A549 treated with AZD2906 at 1 μM for 4 hours (cell line): ENCODE measurements around the gene RPS6KB1. TPM values are rescaled to one million over a fixed set of nuclear protein-coding genes. Genes with fewer than 3 reads are reported as not detected.

Source experiments
- total RNA-seq: library from RNA; stranded (reverse); fragments of 200-300 nt; extraction: Qiagen RNA extraction; gene quantifications from 5 replicates; pipeline ENCODE4 v1.2.3, GENCODE V29; 2022

Gene RPS6KB1
- total RNA-seq: 36.7 to 54.1 TPM (median 44.6 TPM) in 5 replicates

GRCh38 chr17:59892924-59893675, at the start of gene RPS6KB1, which contains the start of gene TUBD1:
TSS of gene RPS6KB1 (plus strand) at chr17:59893121. CDS start at chr17:59893185, 64 bp downstream.
TSS of gene TUBD1 (minus strand) at chr17:59892943. CDS start at chr17:59891002, 1,941 bp downstream.

GRCh38 chr17:59964482-59965328, 71.8 kb downstream of the RPS6KB1 start, which contains the start of gene RNFT1:
TSS of gene RNFT1 (minus strand) at chr17:59964740. CDS start at chr17:59964663, 77 bp downstream.

Other genes with a start within 250 kb of the RPS6KB1 start
- gene PTRH2, start 185.7 kb upstream of the RPS6KB1 start, total RNA-seq: 97.9 to 116 TPM (median 101 TPM) in 5 replicates
- 123 to 222 TPM (median 141 TPM) in 5 replicates for gene VMP1, start 185.5 kb upstream of the RPS6KB1 start, total RNA-seq
- gene TUBD1, start 178 bp upstream of the RPS6KB1 start, total RNA-seq: 9.1 to 10.4 TPM (median 10.0 TPM) in 5 replicates
- gene RNFT1, start 71.6 kb downstream of the RPS6KB1 start, total RNA-seq: 11.5 to 12.6 TPM (median 11.8 TPM) in 5 replicates
- 15.7 to 21.0 TPM (median 17.4 TPM) in 5 replicates for gene HEATR6, start 185.8 kb downstream of the RPS6KB1 start, total RNA-seq